Liver (tissue), 9 donors: Measurements from ENCODE around the gene PDE5A. TPM values are rescaled to one million over a fixed set of nuclear protein-coding genes. Genes with fewer than 3 reads are reported as not detected.

Experiments used
- DNase-seq: peaks from one replicate; pipeline ENCODE4 v3.0.0-alpha.2; 2017; ENCODE audit warnings: low spot score
- H3K27ac ChIP-seq, 2 donors: one replicate each; pipeline ENCODE4 v1.7.0; 2013; ENCODE audit warnings: inconsistent platforms in 2 of 2, low read length in 2 of 2, control low read depth in 1 of 2, low read depth in 1 of 2, mild to moderate bottlenecking in 1 of 2
- H3K27me3 ChIP-seq, 4 donors: one replicate each; pipeline versions ENCODE4 v1.6.1 to v1.7.0; 2013; ENCODE audit warnings: low read length in 3 of 4, inconsistent platforms in 1 of 4, mild to moderate bottlenecking in 1 of 4, moderate library complexity in 1 of 4; ENCODE audit not compliant: control insufficient read depth in 4 of 4, insufficient read depth in 4 of 4
- H3K36me3 ChIP-seq, 4 donors: one replicate each; pipeline versions ENCODE4 v1.6.1 to v1.7.0; 2013; ENCODE audit warnings: low read length in 3 of 4, mild to moderate bottlenecking in 3 of 4, low read depth in 1 of 4, moderate library complexity in 1 of 4; ENCODE audit not compliant: control insufficient read depth in 4 of 4, insufficient read depth in 3 of 4
- H3K4me1 ChIP-seq, 4 donors: one replicate each; pipeline versions ENCODE4 v1.6.1 to v1.7.0; 2013; ENCODE audit warnings: low read length in 3 of 4, mild to moderate bottlenecking in 3 of 4, moderate library complexity in 1 of 4; ENCODE audit not compliant: control insufficient read depth in 4 of 4, insufficient read depth in 4 of 4
- H3K4me3 ChIP-seq, 3 donors: one replicate each; pipeline versions ENCODE4 v1.6.1 to v1.7.0; 2013; ENCODE audit warnings: low read length in 3 of 3, control low read depth in 1 of 3, low read depth in 1 of 3, mild to moderate bottlenecking in 1 of 3
- H3K9ac ChIP-seq, 2 donors: one replicate each; pipeline ENCODE4 v1.7.0; 2013; ENCODE audit warnings: low read length in 2 of 2, mild to moderate bottlenecking in 2 of 2, moderate library complexity in 2 of 2, control low read depth in 1 of 2, low read depth in 1 of 2
- H3K9me3 ChIP-seq, 4 donors: one replicate each; pipeline versions ENCODE4 v1.6.1 to v1.7.0; 2013; ENCODE audit warnings: low read length in 3 of 4; ENCODE audit not compliant: control insufficient read depth in 4 of 4
- GABPA ChIP-seq, 2 donors: IDR thresholded peaks in 1 of 2; conservative IDR thresholded peaks in 1 of 2; 2 replicates each; pipeline ENCODE4 v1.6.1; 2016; ENCODE audit warnings: antibody characterized with exemption in 2 of 2, mild to moderate bottlenecking in 1 of 2, moderate library complexity in 1 of 2
- NR2F2 ChIP-seq: IDR thresholded peaks from 2 replicates; pipeline ENCODE4 v1.6.1; 2016; ENCODE audit warnings: antibody characterized with exemption
- RAD21 ChIP-seq, 2 donors: IDR thresholded peaks; 2 replicates each; pipeline ENCODE4 v1.6.1; 2016; ENCODE audit warnings: antibody characterized with exemption in 2 of 2, mild to moderate bottlenecking in 2 of 2
- RXRA ChIP-seq, 2 donors: IDR thresholded peaks; 2 replicates each; pipeline ENCODE4 v1.6.1; 2017 to 2018; ENCODE audit warnings: antibody characterized with exemption in 2 of 2, mild to moderate bottlenecking in 1 of 2
- SP1 ChIP-seq: IDR thresholded peaks from 2 replicates; pipeline ENCODE4 v1.6.1; 2018; ENCODE audit warnings: antibody characterized with exemption, mild to moderate bottlenecking
- TAF1 ChIP-seq: conservative IDR thresholded peaks from 2 replicates; pipeline ENCODE4 v1.6.1; 2016; ENCODE audit warnings: antibody characterized with exemption, mild to moderate bottlenecking
- YY1 ChIP-seq: IDR thresholded peaks from 2 replicates; pipeline ENCODE4 v1.6.1; 2016; ENCODE audit warnings: antibody characterized with exemption, mild to moderate bottlenecking
- ZBTB33 ChIP-seq: IDR thresholded peaks from 2 replicates; pipeline ENCODE4 v1.6.1; 2016; ENCODE audit warnings: antibody characterized with exemption
- WGBS: extraction: QIAGEN DNeasy Blood & Tissue Kit; methylation state at CpG from one replicate; pipeline ENCODE4 v1.1.7; 2013; 5-methylcytosine and 5-hydroxymethylcytosine counted together
- polyA plus RNA-seq, 2 donors: library from polyadenylated mRNA; stranded (reverse) in 1 of 2; unstranded in 1 of 2; fragments of 200-250 nt in 1 of 2; fragments of >200 nt in 1 of 2; fragmentation: Nextera tagmentation in 1 of 2; extraction: Ambion mirVana in 1 of 2; gene quantifications; one replicate each; pipeline versions ENCODE4 v1.2.1 to v1.2.3, GENCODE V29; 2013 to 2015
- total RNA-seq, 2 donors: library from RNA; depleted of rRNA; stranded (reverse); fragments of >200 nt; gene quantifications; one replicate each; pipeline ENCODE4 v1.2.3, GENCODE V29; 2014
- TF ChIP-seq, protein P1 (sequence below): IDR thresholded peaks from 2 replicates; pipeline ENCODE4 v1.6.1; 2016; ENCODE audit warnings: antibody characterized with exemption, mild to moderate bottlenecking
- TF ChIP-seq, protein P2 (sequence below): fragments of 150-350 bp; IDR thresholded peaks from 2 replicates; pipeline ENCODE4 v1.5.1; 2017; ENCODE audit warnings: improper control_type of control experiment, low read depth, low read length; ENCODE audit not compliant: missing input control
- donor health status: healthy.
- donor health status: healthy.
- donor health status: healthy.
- donor health status: healthy.
- donor health status: healthy.

PDE5A gene
- total and polyA plus RNA-seq, 4 donors: 0.61 to 3.8 (median 3.0) TPM

DNA sequence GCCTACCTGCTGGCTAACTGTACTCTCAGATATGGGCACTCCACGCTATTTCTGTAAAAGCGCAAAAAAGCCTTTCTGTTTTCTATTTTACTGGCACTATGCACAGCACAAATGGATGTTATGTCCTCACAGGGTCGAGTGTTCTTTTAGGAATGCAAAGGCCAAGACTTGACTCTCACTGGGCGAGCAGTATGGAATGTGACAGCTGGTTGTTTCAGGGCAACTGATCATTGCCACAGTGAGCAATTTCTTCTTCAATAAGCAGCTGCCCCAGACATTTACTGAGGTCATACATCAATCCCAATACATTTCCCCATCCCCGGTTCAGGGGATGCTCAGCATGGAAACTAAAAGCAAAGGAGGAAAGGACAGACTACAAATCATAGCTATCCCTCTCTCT is 58.2 kb downstream of the PDE5A start:
- no peaks in the 10 kb centered on the region for H3K27me3 ChIP-seq
- H3K9ac ChIP-seq: no peak overlapping the region
- 83% methylated on average over 5 of the region's 5 CpGs for WGBS
- TF ChIP-seq TAF1: no peak
- no peak for TF ChIP-seq RAD21 (IDR thresholded peaks at IDR 0.05)
- TF ChIP-seq NR2F2: no peak
- TF ChIP-seq GABPA (IDR thresholded peaks at IDR 0.05 in 1 of 2, conservative IDR thresholded peaks at IDR 0.05 in 1 of 2): no peak
- H3K9me3 ChIP-seq: no peaks in the 10 kb centered on the region
- H3K4me3 ChIP-seq: no peak overlapping the region
- DNase-seq: no peak
- H3K36me3 ChIP-seq: no peaks in the 10 kb centered on the region
- no peak overlapping the region for H3K27ac ChIP-seq
- H3K4me1 ChIP-seq: no peaks in the 10 kb centered on the region

- no peak overlapping the region for H3K9ac ChIP-seq
- TF ChIP-seq NR2F2 (no peak), YY1 (no peak), GABPA (IDR thresholded peaks at IDR 0.05 in 1 of 2, conservative IDR thresholded peaks at IDR 0.05 in 1 of 2) (no peak), ZBTB33 (no peak), RAD21 (IDR thresholded peaks at IDR 0.05) (no peak), RXRA (IDR thresholded peaks at IDR 0.05) (no peak), SP1 (no peak)
- TF ChIP-seq, protein P1, sequence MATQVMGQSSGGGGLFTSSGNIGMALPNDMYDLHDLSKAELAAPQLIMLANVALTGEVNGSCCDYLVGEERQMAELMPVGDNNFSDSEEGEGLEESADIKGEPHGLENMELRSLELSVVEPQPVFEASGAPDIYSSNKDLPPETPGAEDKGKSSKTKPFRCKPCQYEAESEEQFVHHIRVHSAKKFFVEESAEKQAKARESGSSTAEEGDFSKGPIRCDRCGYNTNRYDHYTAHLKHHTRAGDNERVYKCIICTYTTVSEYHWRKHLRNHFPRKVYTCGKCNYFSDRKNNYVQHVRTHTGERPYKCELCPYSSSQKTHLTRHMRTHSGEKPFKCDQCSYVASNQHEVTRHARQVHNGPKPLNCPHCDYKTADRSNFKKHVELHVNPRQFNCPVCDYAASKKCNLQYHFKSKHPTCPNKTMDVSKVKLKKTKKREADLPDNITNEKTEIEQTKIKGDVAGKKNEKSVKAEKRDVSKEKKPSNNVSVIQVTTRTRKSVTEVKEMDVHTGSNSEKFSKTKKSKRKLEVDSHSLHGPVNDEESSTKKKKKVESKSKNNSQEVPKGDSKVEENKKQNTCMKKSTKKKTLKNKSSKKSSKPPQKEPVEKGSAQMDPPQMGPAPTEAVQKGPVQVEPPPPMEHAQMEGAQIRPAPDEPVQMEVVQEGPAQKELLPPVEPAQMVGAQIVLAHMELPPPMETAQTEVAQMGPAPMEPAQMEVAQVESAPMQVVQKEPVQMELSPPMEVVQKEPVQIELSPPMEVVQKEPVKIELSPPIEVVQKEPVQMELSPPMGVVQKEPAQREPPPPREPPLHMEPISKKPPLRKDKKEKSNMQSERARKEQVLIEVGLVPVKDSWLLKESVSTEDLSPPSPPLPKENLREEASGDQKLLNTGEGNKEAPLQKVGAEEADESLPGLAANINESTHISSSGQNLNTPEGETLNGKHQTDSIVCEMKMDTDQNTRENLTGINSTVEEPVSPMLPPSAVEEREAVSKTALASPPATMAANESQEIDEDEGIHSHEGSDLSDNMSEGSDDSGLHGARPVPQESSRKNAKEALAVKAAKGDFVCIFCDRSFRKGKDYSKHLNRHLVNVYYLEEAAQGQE: no peak
- TF ChIP-seq, protein P2, sequence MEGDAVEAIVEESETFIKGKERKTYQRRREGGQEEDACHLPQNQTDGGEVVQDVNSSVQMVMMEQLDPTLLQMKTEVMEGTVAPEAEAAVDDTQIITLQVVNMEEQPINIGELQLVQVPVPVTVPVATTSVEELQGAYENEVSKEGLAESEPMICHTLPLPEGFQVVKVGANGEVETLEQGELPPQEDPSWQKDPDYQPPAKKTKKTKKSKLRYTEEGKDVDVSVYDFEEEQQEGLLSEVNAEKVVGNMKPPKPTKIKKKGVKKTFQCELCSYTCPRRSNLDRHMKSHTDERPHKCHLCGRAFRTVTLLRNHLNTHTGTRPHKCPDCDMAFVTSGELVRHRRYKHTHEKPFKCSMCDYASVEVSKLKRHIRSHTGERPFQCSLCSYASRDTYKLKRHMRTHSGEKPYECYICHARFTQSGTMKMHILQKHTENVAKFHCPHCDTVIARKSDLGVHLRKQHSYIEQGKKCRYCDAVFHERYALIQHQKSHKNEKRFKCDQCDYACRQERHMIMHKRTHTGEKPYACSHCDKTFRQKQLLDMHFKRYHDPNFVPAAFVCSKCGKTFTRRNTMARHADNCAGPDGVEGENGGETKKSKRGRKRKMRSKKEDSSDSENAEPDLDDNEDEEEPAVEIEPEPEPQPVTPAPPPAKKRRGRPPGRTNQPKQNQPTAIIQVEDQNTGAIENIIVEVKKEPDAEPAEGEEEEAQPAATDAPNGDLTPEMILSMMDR: no peak
- DNase-seq: no peak
- no peaks in the 10 kb centered on the region for H3K4me1 ChIP-seq
- H3K36me3 ChIP-seq: peaks cover 0 to 3% (median 0%) of the 10 kb centered on the region in 4 donors
- no peak overlapping the region for H3K4me3 ChIP-seq
- H3K9me3 ChIP-seq: peaks cover 0 to 13% (median 6%) of the 10 kb centered on the region in 4 donors
- no peaks in the 10 kb centered on the region for H3K27me3 ChIP-seq
- no peak overlapping the region for H3K27ac ChIP-seq
Observed at GRCh38 chr4:119564106-119564505, 64.5 kb downstream of the PDE5A start.
